Medulla oblongata (tissue), 1 donor: Measurements from ENCODE around the gene PDE4D.
"Not testable (repeated sequence)": the region's sequence is repeated elsewhere in the genome, so short reads cannot be mapped to it uniquely, and the experiment has no call there.

Experiments
- DNase-seq: peaks from one replicate; pipeline ENCODE4 v3.0.0-alpha.2; 2015; ENCODE audit errors: extremely low spot score

Gene PDE4D

DNA sequence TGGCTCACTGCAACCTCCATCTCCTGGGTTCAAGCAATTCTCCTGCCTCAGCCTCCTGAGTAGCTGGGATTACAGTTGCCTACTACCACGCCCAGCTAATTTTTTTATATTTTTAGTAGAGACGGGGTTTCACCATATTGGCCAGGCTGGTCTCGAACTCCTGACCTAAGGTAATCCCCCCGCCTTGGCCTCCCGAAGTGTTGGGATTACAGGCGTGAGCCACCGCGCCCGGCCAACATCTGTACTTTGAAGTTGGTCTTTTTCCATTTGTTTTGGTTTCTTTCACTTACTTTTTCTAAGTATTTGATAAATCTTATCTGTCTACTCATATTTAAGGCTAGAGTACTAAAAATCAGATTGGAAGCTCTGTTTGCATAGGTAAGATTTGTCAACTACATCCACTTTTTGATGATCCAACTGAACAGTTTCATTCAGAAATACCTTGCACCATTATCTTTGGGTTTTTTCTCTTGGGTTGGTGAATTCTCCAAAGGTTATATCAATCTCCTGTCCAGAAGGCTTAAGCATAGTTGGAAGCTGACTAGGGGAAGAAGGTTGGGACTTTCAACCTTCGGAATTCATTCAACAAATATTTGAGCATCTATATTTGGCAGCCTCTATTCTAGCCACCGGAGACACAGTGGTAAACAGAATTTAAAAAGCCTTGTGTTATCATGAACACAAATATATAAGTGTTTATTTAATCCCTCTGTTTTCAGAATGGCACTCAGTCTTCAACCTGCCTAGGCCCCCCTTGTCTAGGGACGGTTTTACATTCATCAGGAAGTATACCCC lies 821.6 kb downstream of the PDE4D start:
- no peak for DNase-seq

DNA sequence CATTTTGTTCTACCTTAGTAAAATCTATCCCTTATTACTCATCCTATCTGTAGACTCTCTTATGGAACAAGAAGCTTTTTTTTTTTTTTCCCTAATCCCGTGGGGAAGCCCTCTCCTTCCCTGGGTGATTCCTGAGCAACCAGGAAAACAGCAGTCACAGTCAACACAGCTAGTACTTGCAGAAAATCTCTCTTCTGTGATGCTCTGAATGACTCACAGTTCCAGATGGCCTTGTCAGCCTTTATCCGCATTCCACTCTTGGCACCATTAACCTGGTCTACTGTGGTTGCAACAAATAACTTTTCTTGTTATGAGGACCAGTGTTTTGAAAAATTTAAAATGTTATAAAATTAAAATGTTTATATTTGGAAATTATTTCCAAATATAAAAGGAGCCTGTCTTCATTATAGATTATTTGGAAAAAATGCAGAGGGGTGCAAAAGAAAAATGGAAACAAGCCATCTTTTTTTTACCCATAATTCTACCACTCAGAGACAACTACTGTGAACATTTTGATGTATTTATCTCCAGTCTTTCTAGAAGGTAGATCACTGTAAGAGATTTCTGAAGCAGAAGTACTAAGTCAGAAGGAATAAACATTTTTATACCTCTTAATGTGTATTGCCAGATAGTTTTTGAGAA lies 824.0 kb downstream of the PDE4D start:
- DNase-seq = peak; percentile 47

DNA sequence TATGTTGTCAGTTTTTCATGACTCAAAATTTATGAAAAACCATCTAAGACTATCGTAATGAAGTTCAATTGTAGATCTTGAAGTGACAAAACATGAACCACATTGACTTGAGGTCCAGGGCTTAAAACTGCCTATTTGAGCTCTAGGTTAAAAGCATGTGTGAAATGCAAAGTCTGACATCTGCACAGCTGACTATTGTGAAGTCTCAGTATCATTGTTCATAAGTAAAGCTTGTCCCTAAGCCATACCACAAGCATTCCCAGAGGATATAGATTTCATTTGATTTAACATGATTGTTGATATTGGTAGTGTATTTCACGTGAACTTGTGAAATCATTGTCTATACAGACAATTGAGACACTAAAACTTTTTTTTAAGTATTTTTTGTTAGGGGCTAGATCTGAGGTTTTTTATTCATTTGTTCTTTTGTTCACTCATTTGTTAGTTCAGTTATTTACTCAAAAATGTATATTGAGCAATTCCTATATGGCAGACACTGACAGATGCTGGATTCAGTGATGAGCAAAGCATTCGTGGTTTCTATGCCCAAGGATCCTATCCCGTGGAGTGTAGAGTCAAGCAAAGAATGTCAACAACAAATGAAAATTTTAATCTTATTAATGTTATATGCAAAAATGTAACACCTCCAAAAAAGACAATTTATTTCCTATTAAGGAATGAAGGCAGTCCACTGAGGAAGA lies 825.4 kb downstream of the PDE4D start:
- no peak for DNase-seq

DNA sequence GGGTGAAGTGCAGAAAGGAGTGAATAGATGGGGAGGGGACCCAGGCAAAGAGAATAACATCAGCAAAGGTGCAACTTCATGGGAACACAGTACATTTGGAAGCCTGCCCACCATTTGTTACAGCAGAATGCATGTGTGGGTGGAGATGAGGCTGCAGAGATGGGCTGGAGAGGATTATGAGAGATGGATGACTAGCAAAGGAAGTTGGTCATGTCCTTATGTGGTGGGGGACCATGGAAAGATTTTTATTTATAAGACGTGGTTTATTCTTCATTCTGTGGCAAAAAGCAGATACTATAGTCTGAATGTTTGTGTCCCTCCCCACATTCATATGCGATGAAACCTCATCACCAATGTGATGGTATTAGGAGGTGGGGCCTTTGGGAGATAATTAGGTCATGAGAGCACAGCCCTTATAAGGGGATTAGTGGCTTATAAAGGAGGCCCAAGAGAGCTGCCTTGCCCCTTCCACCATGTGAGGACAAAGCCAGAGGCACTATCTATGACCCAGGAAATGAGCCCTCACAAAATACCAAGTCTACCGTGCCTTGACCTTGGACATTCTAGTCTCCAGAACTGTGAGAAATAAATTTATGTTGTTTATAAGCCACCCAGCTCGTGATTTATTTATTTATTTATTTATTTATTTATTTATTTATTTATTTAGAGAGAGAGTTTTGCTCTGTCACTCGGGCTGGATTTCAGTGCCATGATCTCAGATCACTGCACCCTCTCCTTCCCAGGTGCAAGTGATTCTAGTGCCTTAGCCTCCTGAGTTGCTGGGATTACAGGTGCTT lies 827.0 kb downstream of the PDE4D start:
- no peak for DNase-seq

GRCh38 chr5:59065554-59065953 lies 828.0 kb downstream of the PDE4D start:
- no peak for DNase-seq

- DNase-seq = no peak
These were observed 829.2 kb downstream of the PDE4D start for GRCh38 chr5:59064293-59064692.

GRCh38 chr5:59062986-59063683 lies 830.4 kb downstream of the PDE4D start:
- no peak for DNase-seq

- no peak for DNase-seq
These were observed 832.1 kb downstream of the PDE4D start for GRCh38 chr5:59061377-59061776.

GRCh38 chr5:59058969-59059687 lies 834.4 kb downstream of the PDE4D start:
- DNase-seq = no peak

DNA sequence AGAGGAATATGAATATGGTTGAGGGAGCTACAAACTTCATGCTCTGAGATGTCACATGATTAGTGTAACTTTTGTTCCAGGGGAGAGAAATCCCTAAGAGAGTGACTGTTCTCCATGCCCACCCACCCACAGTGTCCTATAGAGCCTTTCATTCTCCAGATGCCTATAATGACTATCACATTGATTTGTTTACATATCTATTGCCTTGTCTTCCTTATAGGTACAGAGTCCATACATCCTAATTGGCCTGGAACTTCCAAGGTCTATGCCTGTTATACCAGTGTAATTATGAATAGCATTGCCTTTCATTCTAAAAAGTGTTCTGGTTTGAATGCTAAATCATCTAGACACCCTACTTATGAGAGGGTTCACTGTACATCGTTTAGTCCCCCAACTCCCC lies 835.3 kb downstream of the PDE4D start:
- DNase-seq = no peak

DNA sequence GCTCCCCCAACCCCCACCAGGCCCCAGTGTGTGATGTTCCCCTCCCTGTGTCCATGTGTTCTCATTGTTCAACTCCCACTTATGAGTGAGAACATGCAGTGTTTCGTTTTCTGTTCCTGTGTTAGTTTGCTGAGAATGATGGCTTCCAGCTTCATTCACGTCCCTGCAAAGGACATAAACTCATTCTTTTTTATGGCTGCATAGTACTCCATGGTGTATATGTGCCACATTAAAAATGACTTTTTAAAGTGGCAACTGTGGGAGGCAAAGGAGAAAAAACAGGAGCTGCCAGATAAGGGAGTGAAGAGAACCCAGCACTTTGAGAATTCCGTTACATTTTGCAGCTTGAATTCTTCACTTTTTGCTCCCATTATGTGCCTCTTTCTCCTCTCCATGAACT lies 836.9 kb downstream of the PDE4D start:
- not testable (repeated sequence) for DNase-seq

GRCh38 chr5:59055745-59056448 lies 837.6 kb downstream of the PDE4D start:
- no peak for DNase-seq

DNA sequence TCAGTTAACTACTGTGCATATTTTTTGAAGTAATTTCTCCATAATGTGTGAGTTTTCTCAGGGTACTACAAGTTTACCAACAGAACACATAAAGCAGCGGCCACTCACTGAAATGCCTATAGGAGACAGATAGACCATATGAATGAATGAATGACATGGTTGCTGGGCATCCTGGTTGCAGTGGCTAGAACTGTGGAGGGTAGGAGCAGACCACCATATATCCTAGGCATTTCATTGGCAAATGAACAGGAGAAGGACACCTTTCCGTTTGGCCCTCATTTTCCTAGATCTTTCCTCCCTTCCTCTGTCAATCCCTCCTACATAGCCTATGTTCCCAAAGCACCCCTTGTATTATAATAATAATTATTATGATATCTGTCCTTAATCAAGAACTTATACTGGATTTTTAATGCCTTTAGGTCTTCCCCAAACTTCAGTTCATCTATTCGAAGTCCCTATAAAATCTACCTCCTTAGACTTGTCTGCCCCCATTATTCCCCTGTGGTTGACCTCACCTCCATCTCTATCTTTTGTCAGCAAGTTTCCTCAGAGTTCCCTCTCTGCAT lies 838.5 kb downstream of the PDE4D start:
- no peak for DNase-seq

GRCh38 chr5:59051951-59052350 lies 841.6 kb downstream of the PDE4D start:
- DNase-seq = no peak

DNA sequence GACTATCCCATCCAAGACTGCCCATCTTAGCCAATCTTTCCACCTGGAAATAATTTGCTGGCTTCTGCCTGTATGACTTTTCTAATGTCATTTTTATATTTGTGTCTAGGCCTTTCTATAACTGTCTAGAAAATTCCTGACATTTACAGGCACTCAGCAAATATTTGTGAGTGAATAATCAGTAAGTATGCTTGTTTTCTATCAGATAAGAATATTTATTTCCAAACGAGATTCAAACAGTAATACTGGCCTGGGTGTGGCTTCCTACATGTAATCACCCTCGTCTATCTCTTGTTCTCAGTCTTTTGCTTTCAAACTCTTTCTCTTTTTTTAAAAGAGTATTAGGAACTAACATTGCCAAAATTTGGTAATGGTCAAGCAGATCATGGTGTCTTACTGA lies 844.4 kb downstream of the PDE4D start:
- DNase-seq = no peak

DNA sequence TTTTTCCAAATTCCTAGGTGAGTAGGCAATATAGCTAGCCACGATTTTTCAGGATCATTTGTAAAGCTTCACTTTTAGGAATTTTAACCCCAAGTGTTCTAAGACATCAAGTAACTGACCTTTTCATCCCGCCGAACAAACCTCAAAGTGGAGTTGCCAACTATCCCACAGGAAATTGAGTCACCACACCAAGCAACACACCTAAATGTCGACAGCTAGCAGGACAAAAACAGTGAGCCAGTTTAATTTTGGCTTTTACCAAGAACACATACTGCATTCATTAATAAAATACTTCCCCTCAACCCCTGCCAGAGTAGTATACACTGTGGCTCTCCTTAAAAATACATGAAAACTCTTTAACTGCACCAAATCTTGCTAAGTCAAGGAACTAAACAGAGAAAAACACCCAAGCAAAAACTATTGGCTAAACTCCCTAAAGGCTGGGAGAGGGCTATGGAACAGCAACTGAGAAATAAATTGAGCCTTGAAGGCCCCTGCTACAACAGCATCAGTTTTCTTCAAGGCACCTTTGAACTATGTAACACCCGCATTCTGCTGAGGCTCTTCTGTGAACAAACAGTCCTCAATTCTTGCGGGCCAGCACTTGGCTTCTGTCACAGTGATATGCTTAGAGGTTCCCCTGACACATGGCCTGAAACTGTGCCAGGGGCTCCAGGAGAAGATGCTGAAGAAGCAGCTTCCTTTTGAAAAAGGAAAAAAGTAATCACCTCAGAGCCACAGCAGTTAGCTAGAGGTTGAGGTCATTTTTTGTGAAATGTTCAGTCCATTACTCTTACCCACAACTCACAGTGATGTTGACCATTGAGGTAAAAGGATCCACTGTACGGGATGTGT lies 851.1 kb downstream of the PDE4D start:
- DNase-seq = no peak

DNA sequence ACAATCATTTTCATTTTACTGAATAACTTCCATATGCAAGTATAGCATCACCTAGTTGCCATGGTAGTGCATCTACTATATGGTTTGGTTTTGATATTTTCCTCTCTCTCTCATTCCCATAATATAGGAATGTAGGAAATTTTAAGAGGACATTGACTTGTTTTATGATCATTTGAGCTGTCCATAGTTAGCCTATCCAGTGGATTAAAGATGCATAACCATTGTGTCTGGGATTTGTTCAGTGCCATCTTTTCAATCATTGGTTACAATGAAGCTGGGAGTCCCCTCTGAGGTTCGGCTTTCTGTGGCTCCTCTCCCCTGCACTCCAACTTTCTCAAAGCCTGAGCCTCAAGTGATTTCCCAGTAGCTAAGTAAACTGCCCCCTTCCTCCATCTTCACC lies 852.2 kb downstream of the PDE4D start:
- no peak for DNase-seq

GRCh38 chr5:59040804-59041201 lies 852.7 kb downstream of the PDE4D start:
- DNase-seq = no peak
